Adrenal gland (tissue), 5 donors: ENCODE data around the gene VPS35L.
A peak's percentile ranks its signal among the peaks of the same experiment; 100 is the strongest.

Experiments used
- CTCF ChIP-seq, 6 experiments: fragments of 450-650 bp in 4 of 6; fragments of 200-600 bp in 2 of 6; sonication (generic) in 1 of 6; IDR thresholded peaks; 1 replicate in 5 of 6; 2 replicates in 1 of 6; pipeline versions ENCODE4 v1.5.1 to v1.8.0; 2016 to 2021; ENCODE audit warnings: antibody characterized with exemption in 6 of 6, mild to moderate bottlenecking in 2 of 6, moderate library complexity in 1 of 6
- POLR2A ChIP-seq, 2 donors: fragments of 450-650 bp; IDR thresholded peaks; one replicate each; pipeline ENCODE4 v1.6.1; 2017; ENCODE audit warnings: antibody characterized with exemption in 2 of 2, mild to moderate bottlenecking in 2 of 2, moderate library complexity in 1 of 2
- donor health status: DM: no; HTN: no; CAD: no.

- no peak for TF ChIP-seq CTCF (IDR thresholded peaks at IDR 0.05)
- peak in 1 of 2 donors; percentile 16 for TF ChIP-seq POLR2A (IDR thresholded peaks at IDR 0.05)
Measured at GRCh38 chr16:19704321-19705145, 149.0 kb downstream of the VPS35L start.
